IMR-90 (cell line): ENCODE results near the gene ZNF581. TPM values are rescaled to one million over a fixed set of nuclear protein-coding genes. Genes with fewer than 3 reads are reported as not detected.

Experiments used
- ATAC-seq: fragments of 200-7000 bp; cut with Tn5 transposase; 2 replicates; pipeline ENCODE4 v1.9.1; 2020; ENCODE audit warnings: low read depth, mild to moderate bottlenecking, moderate library complexity
- BruUV-seq: library from RNA; stranded (reverse); fragments of 400-500 nt; replicated peaks from 2 replicates; lab custom pipeline; 2021; lab: Mats Ljungman, UMichigan
- CTCF ChIA-PET: fragments of 300-600 bp; formaldehyde crosslinking; extraction: SDS; loops from one replicate; lab custom pipeline; 2021; ENCODE audit warnings: antibody characterized with exemption; lab: Yijun Ruan, JAX
- POLR2A ChIA-PET: fragments of 300-600 bp; sonication (Branson Sonifier 250); formaldehyde crosslinking; loops from one replicate; lab custom pipeline; 2022; ENCODE audit warnings: antibody characterized with exemption; ENCODE audit not compliant: unreplicated experiment; lab: Charles Lee
- DNase-seq: peaks from one replicate; pipeline ENCODE4 v3.0.0; 2013
- H2AFZ ChIP-seq: replicated peaks from 2 replicates; pipeline ENCODE3; 2013; ENCODE audit warnings: low read length, mild to moderate bottlenecking; ENCODE audit not compliant: poor library complexity
- H2AK5ac ChIP-seq: 2 replicates; pipeline ENCODE4 v1.6.1; 2013; ENCODE audit warnings: low read depth, low read length, inconsistent platforms
- H2AK9ac ChIP-seq: replicated peaks from 2 replicates; pipeline ENCODE3; 2013; ENCODE audit warnings: mild to moderate bottlenecking, low read depth, low read length, moderate library complexity; ENCODE audit not compliant: poor library complexity
- H2BK120ac ChIP-seq: 2 replicates; pipeline ENCODE4 v1.6.1; 2013; ENCODE audit warnings: low read depth, low read length, inconsistent platforms
- H2BK15ac ChIP-seq: 3 replicates; pipeline ENCODE4 v1.6.1; 2013; ENCODE audit warnings: low read depth, low read length, inconsistent platforms
- H2BK20ac ChIP-seq: 2 replicates; pipeline ENCODE4 v1.6.1; 2013; ENCODE audit warnings: low read depth, mild to moderate bottlenecking, inconsistent platforms, low read length, moderate library complexity
- H2BK5ac ChIP-seq: 2 replicates; pipeline ENCODE4 v1.6.1; 2013; ENCODE audit warnings: mild to moderate bottlenecking, low read depth, low read length, inconsistent platforms; ENCODE audit not compliant: poor library complexity, severe bottlenecking
- H3K14ac ChIP-seq: replicated peaks from 2 replicates; pipeline ENCODE4 v1.6.1; 2013; ENCODE audit warnings: low read depth, low read length, inconsistent platforms
- H3K18ac ChIP-seq: 2 replicates; pipeline ENCODE4 v1.6.1; 2013; ENCODE audit warnings: low read depth, low read length, control low read depth
- H3K23ac ChIP-seq: 2 replicates; pipeline ENCODE4 v1.6.1; 2013; ENCODE audit warnings: low read depth, low read length, inconsistent platforms
- H3K27ac ChIP-seq: 2 replicates; pipeline ENCODE4 v1.5.1; 2013; ENCODE audit warnings: mild to moderate bottlenecking, control low read depth, low read length; ENCODE audit not compliant: insufficient read depth
- H3K27me3 ChIP-seq: 2 replicates; pipeline ENCODE4 v1.6.1; 2013; ENCODE audit warnings: low read length; ENCODE audit not compliant: control insufficient read depth, insufficient read depth
- H3K36me3 ChIP-seq: 2 replicates; pipeline ENCODE4 v1.6.1; 2013; ENCODE audit warnings: low read length, mixed read lengths; ENCODE audit not compliant: control insufficient read depth, insufficient read depth
- H3K4ac ChIP-seq: 2 replicates; pipeline ENCODE4 v1.6.1; 2013; ENCODE audit warnings: low read depth, low read length, inconsistent platforms
- H3K4me1 ChIP-seq: 2 replicates; pipeline ENCODE4 v1.6.1; 2013; ENCODE audit warnings: low read length, mixed read lengths; ENCODE audit not compliant: control insufficient read depth, insufficient read depth
- H3K4me2 ChIP-seq: 2 replicates; pipeline ENCODE4 v1.6.1; 2013; ENCODE audit warnings: low read depth, mild to moderate bottlenecking, control low read depth, low read length, moderate library complexity
- H3K4me3 ChIP-seq: 2 replicates; pipeline ENCODE4 v1.5.1; 2013; ENCODE audit warnings: low read depth, mild to moderate bottlenecking, control low read depth, low read length, moderate library complexity; ENCODE audit not compliant: insufficient read depth
- H3K56ac ChIP-seq: 2 replicates; pipeline ENCODE4 v1.6.1; 2013; ENCODE audit warnings: low read length, inconsistent platforms; ENCODE audit not compliant: insufficient read depth; ENCODE audit errors: extremely low read depth
- H3K79me1 ChIP-seq, 2 experiments: 2 replicates each; pipeline ENCODE4 v1.6.1; 2013; ENCODE audit warnings: low read length in 2 of 2, inconsistent platforms in 1 of 2, low read depth in 1 of 2
- H3K9ac ChIP-seq: 2 replicates; pipeline ENCODE4 v1.6.1; 2013; ENCODE audit warnings: low read depth, low read length, control low read depth
- H3K9me1 ChIP-seq: 2 replicates; pipeline ENCODE4 v1.6.1; 2013; ENCODE audit warnings: low read length, inconsistent platforms; ENCODE audit not compliant: insufficient read depth
- H3K9me3 ChIP-seq: 2 replicates; pipeline ENCODE4 v1.6.1; 2013; ENCODE audit warnings: low read length; ENCODE audit not compliant: control insufficient read depth, insufficient read depth
- H4K20me1 ChIP-seq: 2 replicates; pipeline ENCODE4 v1.6.1; 2013; ENCODE audit warnings: low read length, inconsistent platforms; ENCODE audit not compliant: insufficient read depth
- H4K5ac ChIP-seq: 2 replicates; pipeline ENCODE4 v1.6.1; 2013; ENCODE audit warnings: mild to moderate bottlenecking, low read depth, low read length, control low read depth
- H4K8ac ChIP-seq, 2 experiments: 2 replicates each; pipeline ENCODE4 v1.6.1; 2013; ENCODE audit warnings: low read depth in 2 of 2, low read length in 2 of 2, control low read depth in 1 of 2, inconsistent platforms in 1 of 2
- H4K91ac ChIP-seq: 2 replicates; pipeline ENCODE4 v1.6.1; 2013; ENCODE audit warnings: low read depth, low read length, inconsistent platforms; ENCODE audit not compliant: insufficient read depth
- CEBPB ChIP-seq: IDR thresholded peaks from 2 replicates; pipeline ENCODE4 v1.6.1; 2012; ENCODE audit warnings: low read depth, low read length, improper control_type of control experiment
- CTCF ChIP-seq: conservative IDR thresholded peaks from 2 replicates; pipeline ENCODE4 v1.5.1; 2012; ENCODE audit warnings: mild to moderate bottlenecking, low read depth, low read length, improper control_type of control experiment
- ELK1 ChIP-seq: fragments of 150-350 bp; IDR thresholded peaks from 2 replicates; pipeline ENCODE4 v1.6.1; 2016; ENCODE audit warnings: low read depth, mild to moderate bottlenecking, low read length, moderate library complexity, borderline replicate concordance
- FOS ChIP-seq: fragments of 150-350 bp; IDR thresholded peaks from 2 replicates; pipeline ENCODE4 v1.6.1; 2016; ENCODE audit warnings: low read depth, low read length
- MAFK ChIP-seq: IDR thresholded peaks from 2 replicates; pipeline ENCODE4 v1.6.1; 2012; ENCODE audit warnings: low read depth, low read length, improper control_type of control experiment
- MAZ ChIP-seq: IDR thresholded peaks from 2 replicates; pipeline ENCODE4 v1.6.1; 2012; ENCODE audit warnings: low read depth, mild to moderate bottlenecking, low read length, improper control_type of control experiment, moderate library complexity, borderline replicate concordance
- MXI1 ChIP-seq: IDR thresholded peaks from 2 replicates; pipeline ENCODE4 v1.6.1; 2012; ENCODE audit warnings: low read depth, mild to moderate bottlenecking, low read length, moderate library complexity, borderline replicate concordance
- NFE2L2 ChIP-seq: fragments of 150-350 bp; IDR thresholded peaks from 2 replicates; pipeline ENCODE4 v1.6.1; 2016; ENCODE audit warnings: low read depth, mild to moderate bottlenecking, low read length
- POLR2A ChIP-seq: IDR thresholded peaks from 2 replicates; pipeline ENCODE4 v1.6.1; 2012; ENCODE audit warnings: mild to moderate bottlenecking, low read depth, low read length
- RAD21 ChIP-seq: IDR thresholded peaks from 2 replicates; pipeline ENCODE4 v1.6.1; 2012; ENCODE audit warnings: low read length, improper control_type of control experiment
- RCOR1 ChIP-seq: IDR thresholded peaks from 2 replicates; pipeline ENCODE4 v1.6.1; 2012; ENCODE audit warnings: mild to moderate bottlenecking, low read length, improper control_type of control experiment; ENCODE audit not compliant: insufficient replicate concordance
- RFX5 ChIP-seq: IDR thresholded peaks from 2 replicates; pipeline ENCODE4 v1.8.0; 2012; ENCODE audit warnings: low read depth, mild to moderate bottlenecking, low read length, moderate library complexity
- SMC3 ChIP-seq: fragments of 150-350 bp; IDR thresholded peaks from 2 replicates; pipeline ENCODE4 v1.6.1; 2016; ENCODE audit warnings: low read depth, mild to moderate bottlenecking, antibody characterized with exemption, low read length, moderate library complexity
- USF2 ChIP-seq: fragments of 150-350 bp; IDR thresholded peaks from 2 replicates; pipeline ENCODE4 v1.6.1; 2017; ENCODE audit warnings: mild to moderate bottlenecking, antibody characterized with exemption, low read length, low read depth
- WGBS, 2 experiments: methylation state at CpG; one replicate each; pipeline versions ENCODE4 v1.1.5 to v1.1.7; 2013; ENCODE audit warnings: missing lambda C conversion rate in 2 of 2; ENCODE audit not compliant: insufficient read length in 1 of 2; ENCODE audit errors: extremely low coverage in 2 of 2; 5-methylcytosine and 5-hydroxymethylcytosine counted together
- dilution Hi-C: fragments of 300-500 bp; cut with HindIII; formaldehyde crosslinking; loops from one replicate; pipeline ENCODE4 v1.14.3; 2018; ENCODE audit warnings: low sequenced_read_pairs; ENCODE audit not compliant: unreplicated experiment
- in situ Hi-C: fragments of 300-500 bp; cut with MboI; formaldehyde crosslinking; loops from 3 replicates; pipeline ENCODE4 v1.14.3; 2019; ENCODE audit warnings: low sequenced_read_pairs, inconsistent platforms, mixed read lengths
- intact Hi-C: fragments of 100-400 bp; cut with micrococcal nuclease; formaldehyde crosslinking; loops from 2 replicates; pipeline ENCODE4 v1.10.0; 2022
- polyA plus RNA-seq, 3 experiments: library from polyadenylated mRNA; depleted of rRNA; stranded (reverse); fragments of >200 nt; gene quantifications; 2 replicates each; pipeline ENCODE4 v1.2.3, GENCODE V29; 2012; ENCODE audit warnings: low replicate concordance in 1 of 3
- total RNA-seq: library from RNA; depleted of rRNA; stranded (reverse); fragments of >200 nt; gene quantifications from 2 replicates; pipeline ENCODE4 v1.2.3, GENCODE V29; 2012

The ZNF581 gene
- total and polyA plus RNA-seq, 2 of the 4 experiments (the other 2 are of a cell fraction) = 9.7 to 21.9 TPM

- POLR2A ChIA-PET = interaction anchor here (0.7 kb wide), 1 partner anchor 28 kb away, joined by 3 read pairs; the partner anchor contains the start of gene U2AF2
- Histone ChIP-seq H3K23ac (no peak overlapping the region), H4K20me1 (no peaks in the 10 kb centered on the region; the same call in 1 of the 2 replicates), H2AFZ (no peak overlapping the region), H3K4me3 (no peak overlapping the region), H3K79me1 (peaks cover 7 to 17% of the 10 kb centered on the region in 2 experiments), H4K5ac (no peak overlapping the region), H4K91ac (no peak overlapping the region), H3K36me3 (peaks cover 6% of the 10 kb centered on the region; the same call in 1 of the 2 replicates), H3K27me3 (no peaks in the 10 kb centered on the region), H3K14ac (no peak overlapping the region), H4K8ac (no peak overlapping the region), H3K9ac (no peak overlapping the region), H2BK5ac (no peak overlapping the region), H2BK20ac (no peak overlapping the region), H3K9me3 (no peaks in the 10 kb centered on the region), H3K27ac (no peak overlapping the region), H3K9me1 (no peaks in the 10 kb centered on the region), H3K4me2 (no peak overlapping the region), H3K56ac (no peak overlapping the region), H2BK120ac (no peak overlapping the region), H3K18ac (no peak overlapping the region), H3K4me1 (no peaks in the 10 kb centered on the region), H2BK15ac (no peak overlapping the region), H3K4ac (no peak overlapping the region), H2AK5ac (no peak overlapping the region), H2AK9ac (no peak overlapping the region)
- in situ Hi-C loops = loop anchor here (25.0 kb wide), 2 partner anchors 339 to 514 kb away; partner anchors contain the start of genes BRSK1, HSPBP1 and PPP1R12C
- CTCF ChIA-PET = no interaction called here
- no peak for TF ChIP-seq ELK1
- TF ChIP-seq USF2 = no peak
- TF ChIP-seq RAD21 = no peak
- no peak for TF ChIP-seq CTCF
- TF ChIP-seq RCOR1 = no peak
- TF ChIP-seq NFE2L2 = no peak
- no peak for TF ChIP-seq POLR2A
- no peak for TF ChIP-seq MAZ
- TF ChIP-seq CEBPB = no peak
- TF ChIP-seq RFX5 = no peak
- no peak for TF ChIP-seq SMC3
- TF ChIP-seq MAFK = no peak
- no peak for TF ChIP-seq MXI1
- no peak for TF ChIP-seq FOS
- DNase-seq = no peak
- 80% methylated on average over 3 of the region's 11 CpGs; no CpG with 5 or more reads in 1 of the 2 experiments for WGBS, 2 experiments
- dilution Hi-C loops = no loop called here
- ATAC-seq = no peak
- intact Hi-C loops = no loop called here
- no TSS peak for BruUV-seq
These were observed 17.1 kb upstream of the ZNF581 start for GRCh38 chr19:55626350-55626749.
